ENCODE measurements around the gene ZDHHC18. TPM values are rescaled to one million over a fixed set of nuclear protein-coding genes. Genes with fewer than 3 reads are reported as not detected.
"Not testable (repeated sequence)": the region's sequence is repeated elsewhere in the genome, so short reads cannot be mapped to it uniquely, and the experiment has no call there.

ZDHHC18 gene
- polyA plus RNA-seq, 3 donors = 3.1 to 46.6 (median 6.0) TPM

DNA sequence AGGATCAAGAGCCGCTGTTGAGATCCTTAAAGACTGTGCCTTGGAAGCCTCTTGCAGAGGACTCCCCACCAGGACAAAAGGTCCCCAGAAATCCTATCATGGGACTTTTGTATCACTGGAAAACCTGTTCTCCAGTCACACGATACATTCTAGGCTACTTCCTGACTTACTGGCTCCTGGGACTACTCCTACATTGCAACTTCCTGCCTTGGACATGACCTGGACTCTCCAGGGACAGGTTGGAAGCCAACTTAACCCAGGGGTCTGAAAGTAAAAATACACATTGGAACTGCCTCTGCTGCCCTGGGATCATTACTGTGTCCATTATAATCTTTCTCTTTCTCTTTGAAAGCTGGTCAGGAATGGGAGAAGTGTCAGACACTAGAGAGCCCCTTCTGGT is 28.9 kb upstream of the ZDHHC18 start:
- H3K4me2 ChIP-seq (replicated peaks; ENCODE audit: extremely low read depth, low read length, poor library complexity, severe bottlenecking) = no peak overlapping the region
- no peaks in the 10 kb centered on the region for H4K20me1 ChIP-seq (ENCODE audit: insufficient read depth, low read length)
- no peak overlapping the region for H3K27ac ChIP-seq (ENCODE audit: low read depth in 1 of 2, low read length in 2 of 2)
- Mint-ChIP-seq H3K4me1 (peaks cover 2% of the 10 kb centered on the region), H3K36me3 (peaks cover 40 to 43% of the 10 kb centered on the region in 2 donors), H3K27me3 (ENCODE audit: low read depth in 3 of 3) (peaks cover 0 to 1% (median 0%) of the 10 kb centered on the region in 3 donors), H3K9me3 (peaks cover 0 to 4% (median 0%) of the 10 kb centered on the region in 7 donors), H3K4me3 (no peak overlapping the region), H3K27ac (no peak overlapping the region)
- H2AFZ ChIP-seq (ENCODE audit: insufficient read depth, low read depth, low read length, poor library complexity, severe bottlenecking) = no peak overlapping the region
- H3K9ac ChIP-seq (ENCODE audit: insufficient read depth, low read length, poor library complexity, severe bottlenecking) = no peak overlapping the region
- 100% methylated on average over 2 of the region's 2 CpGs for WGBS (ENCODE audit: insufficient coverage)
- DNase-seq = no peak
- no peaks in the 10 kb centered on the region for H3K9me3 ChIP-seq (replicated peaks in 1 of 2; ENCODE audit: control insufficient read depth in 1 of 2, insufficient read depth in 1 of 2, low read length in 2 of 2)
- no peak overlapping the region for H3K4me3 ChIP-seq (replicated peaks in 1 of 3; ENCODE audit: low read depth in 2 of 3, low read length in 3 of 3)
- no peak for TF ChIP-seq CTCF (IDR thresholded peaks at IDR 0.05)
- no peaks in the 10 kb centered on the region for H3K27me3 ChIP-seq (ENCODE audit: control insufficient read depth in 2 of 2, insufficient read depth in 2 of 2, low read length in 2 of 2)
- H3K36me3 ChIP-seq (replicated peaks in 1 of 2; ENCODE audit: control insufficient read depth in 1 of 2, insufficient read depth in 2 of 2, low read length in 2 of 2) = peaks cover 25 to 51% of the 10 kb centered on the region in 2 donors
- H3K4me1 ChIP-seq (ENCODE audit: control insufficient read depth in 1 of 2, insufficient read depth in 2 of 2, low read length in 2 of 2) = no peaks in the 10 kb centered on the region
- intact Hi-C loops (cut with micrococcal nuclease) = no loop called here
- H3K79me2 ChIP-seq (ENCODE audit: insufficient read depth, low read length) = no peaks in the 10 kb centered on the region

GRCh38 chr1:26799479-26800142 is 26.9 kb upstream of the ZDHHC18 start:
- Histone ChIP-seq H2AFZ (ENCODE audit: insufficient read depth, low read depth, low read length, poor library complexity, severe bottlenecking) (no peak overlapping the region), H3K9me3 (replicated peaks in 1 of 2; ENCODE audit: control insufficient read depth in 1 of 2, insufficient read depth in 1 of 2, low read length in 2 of 2) (no peaks in the 10 kb centered on the region), H3K27me3 (ENCODE audit: control insufficient read depth in 2 of 2, insufficient read depth in 2 of 2, low read length in 2 of 2) (no peaks in the 10 kb centered on the region), H3K9ac (ENCODE audit: insufficient read depth, low read length, poor library complexity, severe bottlenecking) (no peak overlapping the region), H3K4me3 (replicated peaks in 1 of 3; ENCODE audit: low read depth in 2 of 3, low read length in 3 of 3) (no peak overlapping the region), H3K27ac (ENCODE audit: low read depth in 1 of 2, low read length in 2 of 2) (no peak overlapping the region), H3K36me3 (replicated peaks in 1 of 2; ENCODE audit: control insufficient read depth in 1 of 2, insufficient read depth in 2 of 2, low read length in 2 of 2) (peaks cover 16 to 31% of the 10 kb centered on the region in 2 donors), H3K4me1 (ENCODE audit: control insufficient read depth in 1 of 2, insufficient read depth in 2 of 2, low read length in 2 of 2) (no peaks in the 10 kb centered on the region), H4K20me1 (ENCODE audit: insufficient read depth, low read length) (no peaks in the 10 kb centered on the region), H3K79me2 (ENCODE audit: insufficient read depth, low read length) (no peaks in the 10 kb centered on the region), H3K4me2 (replicated peaks; ENCODE audit: extremely low read depth, low read length, poor library complexity, severe bottlenecking) (no peak overlapping the region)
- Mint-ChIP-seq H3K9me3 (peaks cover 0 to 4% (median 0%) of the 10 kb centered on the region in 7 donors), H3K27me3 (ENCODE audit: low read depth in 3 of 3) (peaks cover 0 to 1% (median 0%) of the 10 kb centered on the region in 3 donors), H3K36me3 (peaks cover 23 to 25% of the 10 kb centered on the region in 2 donors), H3K27ac (peak overlapping the region in 4 of 7 donors; percentile 2 to 45 (median 12)), H3K4me1 (no peaks in the 10 kb centered on the region), H3K4me3 (no peak overlapping the region)
- 62% methylated on average over 4 of the region's 5 CpGs for WGBS (ENCODE audit: insufficient coverage)
- no peak for DNase-seq
- no peak for TF ChIP-seq CTCF (IDR thresholded peaks at IDR 0.05)
- intact Hi-C loops (cut with micrococcal nuclease) = no loop called here

GRCh38 chr1:26803932-26804331 is 22.6 kb upstream of the ZDHHC18 start:
- H4K20me1 ChIP-seq (ENCODE audit: insufficient read depth, low read length); H3K4me1 Mint-ChIP-seq; H2AFZ ChIP-seq (ENCODE audit: insufficient read depth, low read depth, low read length, poor library complexity, severe bottlenecking); H3K27ac ChIP-seq (ENCODE audit: low read depth in 1 of 2, low read length in 2 of 2); H3K79me2 ChIP-seq (ENCODE audit: insufficient read depth, low read length); DNase-seq; H3K27ac Mint-ChIP-seq; H3K4me3 Mint-ChIP-seq; H3K36me3 Mint-ChIP-seq; H3K9me3 ChIP-seq (replicated peaks in 1 of 2; ENCODE audit: control insufficient read depth in 1 of 2, insufficient read depth in 1 of 2, low read length in 2 of 2); H3K27me3 Mint-ChIP-seq (ENCODE audit: low read depth in 3 of 3); H3K4me2 ChIP-seq (replicated peaks; ENCODE audit: extremely low read depth, low read length, poor library complexity, severe bottlenecking); H3K9me3 Mint-ChIP-seq; H3K9ac ChIP-seq (ENCODE audit: insufficient read depth, low read length, poor library complexity, severe bottlenecking); H3K27me3 ChIP-seq (ENCODE audit: control insufficient read depth in 2 of 2, insufficient read depth in 2 of 2, low read length in 2 of 2); intact Hi-C loops (cut with micrococcal nuclease); H3K4me3 ChIP-seq (replicated peaks in 1 of 3; ENCODE audit: low read depth in 2 of 3, low read length in 3 of 3); H3K36me3 ChIP-seq (replicated peaks in 1 of 2; ENCODE audit: control insufficient read depth in 1 of 2, insufficient read depth in 2 of 2, low read length in 2 of 2); H3K4me1 ChIP-seq (ENCODE audit: control insufficient read depth in 1 of 2, insufficient read depth in 2 of 2, low read length in 2 of 2): not testable (repeated sequence)
- WGBS (ENCODE audit: insufficient coverage) = 100% methylated on average over 2 of the region's 36 CpGs

Data from CD14-positive monocyte (primary cell).